ENCODE data around the gene ARAF.

DNA sequence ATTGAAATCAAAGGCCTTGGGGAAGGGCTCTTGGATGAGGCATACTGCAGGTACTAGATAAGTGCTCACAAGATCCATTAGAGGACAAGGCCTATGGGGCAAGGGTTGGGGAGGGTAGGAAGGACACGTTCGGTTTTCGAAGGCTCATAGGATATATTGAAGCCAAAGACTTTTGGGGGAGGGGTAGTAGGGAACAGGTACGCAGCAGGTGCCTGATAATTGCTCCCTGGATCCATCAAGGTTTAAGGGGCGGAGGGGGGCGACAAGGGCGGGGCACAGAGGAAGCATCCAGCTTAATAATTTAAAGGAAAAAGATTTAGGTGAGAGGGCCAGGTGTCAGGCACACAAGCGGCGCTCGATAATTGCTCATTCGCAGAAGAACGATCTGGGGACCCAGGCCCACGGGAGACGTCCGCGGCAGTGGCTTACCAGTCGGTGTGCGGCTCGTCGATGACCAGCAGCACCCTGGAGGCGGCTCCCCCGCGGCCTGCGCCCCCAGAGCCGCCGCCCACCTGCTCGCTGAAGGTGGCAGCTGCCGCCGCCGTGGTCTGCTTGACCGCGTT lies 58.0 kb downstream of the ARAF start:
- TF ChIP-seq, protein P1, sequence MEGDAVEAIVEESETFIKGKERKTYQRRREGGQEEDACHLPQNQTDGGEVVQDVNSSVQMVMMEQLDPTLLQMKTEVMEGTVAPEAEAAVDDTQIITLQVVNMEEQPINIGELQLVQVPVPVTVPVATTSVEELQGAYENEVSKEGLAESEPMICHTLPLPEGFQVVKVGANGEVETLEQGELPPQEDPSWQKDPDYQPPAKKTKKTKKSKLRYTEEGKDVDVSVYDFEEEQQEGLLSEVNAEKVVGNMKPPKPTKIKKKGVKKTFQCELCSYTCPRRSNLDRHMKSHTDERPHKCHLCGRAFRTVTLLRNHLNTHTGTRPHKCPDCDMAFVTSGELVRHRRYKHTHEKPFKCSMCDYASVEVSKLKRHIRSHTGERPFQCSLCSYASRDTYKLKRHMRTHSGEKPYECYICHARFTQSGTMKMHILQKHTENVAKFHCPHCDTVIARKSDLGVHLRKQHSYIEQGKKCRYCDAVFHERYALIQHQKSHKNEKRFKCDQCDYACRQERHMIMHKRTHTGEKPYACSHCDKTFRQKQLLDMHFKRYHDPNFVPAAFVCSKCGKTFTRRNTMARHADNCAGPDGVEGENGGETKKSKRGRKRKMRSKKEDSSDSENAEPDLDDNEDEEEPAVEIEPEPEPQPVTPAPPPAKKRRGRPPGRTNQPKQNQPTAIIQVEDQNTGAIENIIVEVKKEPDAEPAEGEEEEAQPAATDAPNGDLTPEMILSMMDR (IDR thresholded peaks at IDR 0.05) = no peak
- TF ChIP-seq ZNF302 (CRISPR knock-in tag; IDR thresholded peaks at IDR 0.05) (no peak), RNF2 (IDR thresholded peaks at IDR 0.05; ENCODE audit: borderline replicate concordance, low read depth) (no peak)
- TF ChIP-seq, protein P2, sequence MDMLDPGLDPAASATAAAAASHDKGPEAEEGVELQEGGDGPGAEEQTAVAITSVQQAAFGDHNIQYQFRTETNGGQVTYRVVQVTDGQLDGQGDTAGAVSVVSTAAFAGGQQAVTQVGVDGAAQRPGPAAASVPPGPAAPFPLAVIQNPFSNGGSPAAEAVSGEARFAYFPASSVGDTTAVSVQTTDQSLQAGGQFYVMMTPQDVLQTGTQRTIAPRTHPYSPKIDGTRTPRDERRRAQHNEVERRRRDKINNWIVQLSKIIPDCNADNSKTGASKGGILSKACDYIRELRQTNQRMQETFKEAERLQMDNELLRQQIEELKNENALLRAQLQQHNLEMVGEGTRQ (IDR thresholded peaks at IDR 0.05) = no peak

All from A549 (cell line).